Keratinocyte (primary cell): ENCODE data around the gene CACNA1C. TPM values are rescaled to one million over a fixed set of nuclear protein-coding genes. Genes with fewer than 3 reads are reported as not detected.

Experiments
- DNase-seq: peaks from one replicate; pipeline ENCODE4 v3.0.0-alpha.2; 2011; ENCODE audit warnings: low read depth, missing footprints, low spot score
- FAIRE-seq: peaks from 2 replicates; lab custom pipeline; 2011; peaks lifted over from hg19 to GRCh38; lab: Jason Lieb, UNC
- H2AFZ ChIP-seq: 2 replicates; pipeline ENCODE4 v1.6.0; 2012; ENCODE audit warnings: low read length, control low read depth, inconsistent platforms; ENCODE audit not compliant: control insufficient read depth
- H3K27ac ChIP-seq: 2 replicates; pipeline ENCODE4 v1.5.1; 2011; ENCODE audit warnings: low read length; ENCODE audit not compliant: control insufficient read depth, insufficient read depth
- H3K27me3 ChIP-seq: 3 replicates; pipeline ENCODE4 v1.6.0; 2011; ENCODE audit warnings: low read length; ENCODE audit not compliant: control insufficient read depth, insufficient read depth; ENCODE audit errors: extremely low read depth
- H3K36me3 ChIP-seq, 2 experiments: 2 replicates in 1 of 2; 3 replicates in 1 of 2; pipeline ENCODE4 v1.5.1; 2011; ENCODE audit warnings: low read length in 2 of 2, mild to moderate bottlenecking in 1 of 2; ENCODE audit not compliant: control insufficient read depth in 2 of 2, insufficient read depth in 2 of 2; ENCODE audit errors: extremely low read depth in 1 of 2
- H3K4me1 ChIP-seq: 3 replicates; pipeline ENCODE4 v1.5.1; 2011; ENCODE audit warnings: low read length; ENCODE audit not compliant: control insufficient read depth, insufficient read depth; ENCODE audit errors: extremely low read depth
- H3K4me2 ChIP-seq: 3 replicates; pipeline ENCODE4 v1.6.0; 2011; ENCODE audit warnings: low read depth, low read length; ENCODE audit not compliant: control insufficient read depth, insufficient read depth; ENCODE audit errors: extremely low read depth
- H3K4me3 ChIP-seq, 3 experiments: fragments of 200-600 bp in 1 of 3; sonication (generic) in 1 of 3; 2 replicates in 2 of 3; 3 replicates in 1 of 3; pipeline ENCODE4 v1.5.1; 2011 to 2016; ENCODE audit warnings: low read length in 3 of 3, mild to moderate bottlenecking in 3 of 3, control low read depth in 2 of 3, inconsistent platforms in 1 of 3, low read depth in 1 of 3, mixed read lengths in 1 of 3, mixed run types in 1 of 3, moderate library complexity in 1 of 3; ENCODE audit not compliant: control insufficient read depth in 2 of 3, insufficient read depth in 2 of 3; ENCODE audit errors: extremely low read depth in 1 of 3
- H3K79me2 ChIP-seq: 2 replicates; pipeline ENCODE4 v1.6.0; 2012; ENCODE audit warnings: low read length; ENCODE audit not compliant: control insufficient read depth, insufficient read depth
- H3K9ac ChIP-seq: 3 replicates; pipeline ENCODE4 v1.6.0; 2011; ENCODE audit warnings: low read length; ENCODE audit not compliant: control insufficient read depth, insufficient read depth; ENCODE audit errors: extremely low read depth
- H3K9me1 ChIP-seq: 3 replicates; pipeline ENCODE4 v1.6.0; 2011; ENCODE audit warnings: low read length; ENCODE audit not compliant: control insufficient read depth, insufficient read depth; ENCODE audit errors: extremely low read depth
- H3K9me3 ChIP-seq: 2 replicates; pipeline ENCODE4 v1.5.1; 2012; ENCODE audit warnings: low read depth, low read length; ENCODE audit not compliant: control insufficient read depth
- H4K20me1 ChIP-seq: 3 replicates; pipeline ENCODE4 v1.6.0; 2011; ENCODE audit warnings: low read length; ENCODE audit not compliant: control insufficient read depth, insufficient read depth; ENCODE audit errors: extremely low read depth
- CTCF ChIP-seq, 3 experiments: IDR thresholded peaks in 1 of 3; conservative IDR thresholded peaks in 1 of 3; optimal IDR thresholded peaks in 1 of 3; 2 replicates in 2 of 3; 3 replicates in 1 of 3; pipeline versions ENCODE3 to v1.5.1; 2011; ENCODE audit warnings: low read length in 3 of 3, mild to moderate bottlenecking in 3 of 3, moderate library complexity in 2 of 3, control low read depth in 1 of 3, inconsistent platforms in 1 of 3; ENCODE audit not compliant: insufficient read depth in 2 of 3; ENCODE audit errors: extremely low read depth in 1 of 3
- EZH2 ChIP-seq: IDR thresholded peaks from one replicate; pipeline ENCODE4 v1.6.1; 2012; ENCODE audit warnings: inconsistent platforms, mild to moderate bottlenecking, low read length, moderate library complexity
- dilution Hi-C: fragments of 300-500 bp; cut with MboI; formaldehyde crosslinking; loops from one replicate; pipeline ENCODE4 v1.7.0; 2020; ENCODE audit warnings: low sequenced_read_pairs; ENCODE audit not compliant: extremely low pct_ligation_motif_present
- polyA plus RNA-seq, 5 experiments: library from polyadenylated mRNA; depleted of rRNA in 3 of 5; stranded (reverse) in 3 of 5; stranded (forward) in 1 of 5; unstranded in 1 of 5; fragments of >200 nt; gene quantifications; 1 replicate in 1 of 5; 2 replicates in 3 of 5; 3 replicates in 1 of 5; pipeline versions ENCODE4 v1.2.1 to v1.2.3, GENCODE V29; 2011 to 2012; ENCODE audit warnings: missing spikeins in 2 of 5, low read depth in 1 of 5, low replicate concordance in 1 of 5

CACNA1C gene
- polyA plus RNA-seq, 1 donor (not counting 4 experiments of a cell fraction or from before 2014, with no cell fraction given), result not detected

DNA sequence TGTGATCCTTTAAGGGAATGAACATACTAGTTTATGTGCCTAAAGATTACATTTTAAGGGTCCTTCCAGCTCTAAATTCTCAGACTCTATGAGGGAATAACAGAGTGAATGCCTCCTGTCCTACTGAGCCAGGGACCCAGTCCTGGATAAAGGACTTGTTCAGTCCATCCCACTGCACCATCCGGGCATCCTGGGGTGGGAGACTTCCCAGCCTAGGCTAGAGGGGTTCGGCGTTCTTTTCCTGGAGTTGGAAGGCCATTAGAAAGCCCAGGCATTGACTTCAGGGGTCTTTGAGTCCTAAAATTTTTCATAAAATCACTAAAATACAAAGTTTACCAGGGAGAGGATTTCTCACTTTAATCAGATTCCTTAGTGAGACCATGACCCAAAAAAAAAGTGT, 614.1 kb downstream of the CACNA1C start:
- no peak overlapping the region for H3K27ac ChIP-seq
- FAIRE-seq (no peak), DNase-seq (no peak)
- no peak overlapping the region for H3K9ac ChIP-seq
- H3K36me3 ChIP-seq, result no peaks in the 10 kb centered on the region
- no peaks in the 10 kb centered on the region for H3K79me2 ChIP-seq
- H3K4me1 ChIP-seq, result no peaks in the 10 kb centered on the region
- H3K4me3 ChIP-seq, result no peak overlapping the region
- no peak overlapping the region for H3K4me2 ChIP-seq
- no peaks in the 10 kb centered on the region for H3K27me3 ChIP-seq
- H4K20me1 ChIP-seq, result no peaks in the 10 kb centered on the region
- TF ChIP-seq CTCF (optimal IDR thresholded peaks at IDR 0.05 in 1 of 3, IDR thresholded peaks at IDR 0.05 in 1 of 3, conservative IDR thresholded peaks at IDR 0.05 in 1 of 3; ENCODE audit: extremely low read depth in 1 of 3, insufficient read depth in 2 of 3, low read length in 3 of 3) (no peak), EZH2 (no peak)
- H2AFZ ChIP-seq, result no peak overlapping the region
- no peaks in the 10 kb centered on the region for H3K9me3 ChIP-seq
- no peaks in the 10 kb centered on the region for H3K9me1 ChIP-seq
- dilution Hi-C loops, result no loop called here

GRCh38 chr12:2667716-2668440, 615.1 kb downstream of the CACNA1C start:
- Histone ChIP-seq H3K36me3 (no peaks in the 10 kb centered on the region), H3K9me1 (no peaks in the 10 kb centered on the region), H3K4me1 (no peaks in the 10 kb centered on the region), H4K20me1 (no peaks in the 10 kb centered on the region), H3K27me3 (no peaks in the 10 kb centered on the region), H3K79me2 (no peaks in the 10 kb centered on the region), H3K4me3 (no peak overlapping the region), H3K27ac (no peak overlapping the region), H2AFZ (no peak overlapping the region), H3K9ac (no peak overlapping the region), H3K4me2 (no peak overlapping the region), H3K9me3 (no peaks in the 10 kb centered on the region)
- dilution Hi-C loops, result no loop called here
- DNase-seq (no peak), FAIRE-seq (no peak)
- TF ChIP-seq EZH2, result no peak
- no peak for TF ChIP-seq CTCF (optimal IDR thresholded peaks at IDR 0.05 in 1 of 3, IDR thresholded peaks at IDR 0.05 in 1 of 3, conservative IDR thresholded peaks at IDR 0.05 in 1 of 3; ENCODE audit: extremely low read depth in 1 of 3, insufficient read depth in 2 of 3, low read length in 3 of 3)
